Vagina (tissue), 2 donors: ENCODE results near the gene COQ5.

Experiments used
- POLR2A ChIP-seq, 2 donors: fragments of 450-650 bp; IDR thresholded peaks; one replicate each; pipeline ENCODE4 v1.6.1; 2017; ENCODE audit warnings: antibody characterized with exemption in 2 of 2, mild to moderate bottlenecking in 2 of 2, moderate library complexity in 2 of 2
- TF ChIP-seq, protein P1 (sequence below), 3 experiments: fragments of 450-650 bp in 2 of 3; fragments of 200-600 bp in 1 of 3; sonication (generic) in 1 of 3; IDR thresholded peaks; one replicate each; pipeline ENCODE4 v1.5.1; 2017 to 2019; ENCODE audit warnings: antibody characterized with exemption in 3 of 3, mild to moderate bottlenecking in 2 of 3, moderate library complexity in 2 of 3

DNA sequence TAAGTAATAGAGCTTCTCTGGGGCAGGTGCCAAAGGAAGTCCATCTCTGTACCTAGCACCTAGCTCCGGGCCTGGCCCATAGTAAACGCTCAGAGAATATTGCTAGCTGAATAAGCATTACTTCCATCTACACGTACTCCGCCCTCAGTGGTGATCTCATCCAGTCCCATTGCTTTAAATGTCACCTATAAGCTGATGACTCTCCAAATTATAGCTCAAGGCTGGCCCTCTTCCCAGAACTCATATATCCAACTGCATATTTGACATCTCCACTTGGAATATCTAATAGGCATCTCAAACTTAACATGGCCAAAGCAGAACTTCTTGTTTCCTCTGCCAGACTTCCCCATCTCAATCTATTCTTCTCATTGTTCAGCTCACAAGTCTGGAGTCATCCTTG is 39.9 kb downstream of the COQ5 start:
- TF ChIP-seq POLR2A (IDR thresholded peaks at IDR 0.05): no peak
- TF ChIP-seq, protein P1, sequence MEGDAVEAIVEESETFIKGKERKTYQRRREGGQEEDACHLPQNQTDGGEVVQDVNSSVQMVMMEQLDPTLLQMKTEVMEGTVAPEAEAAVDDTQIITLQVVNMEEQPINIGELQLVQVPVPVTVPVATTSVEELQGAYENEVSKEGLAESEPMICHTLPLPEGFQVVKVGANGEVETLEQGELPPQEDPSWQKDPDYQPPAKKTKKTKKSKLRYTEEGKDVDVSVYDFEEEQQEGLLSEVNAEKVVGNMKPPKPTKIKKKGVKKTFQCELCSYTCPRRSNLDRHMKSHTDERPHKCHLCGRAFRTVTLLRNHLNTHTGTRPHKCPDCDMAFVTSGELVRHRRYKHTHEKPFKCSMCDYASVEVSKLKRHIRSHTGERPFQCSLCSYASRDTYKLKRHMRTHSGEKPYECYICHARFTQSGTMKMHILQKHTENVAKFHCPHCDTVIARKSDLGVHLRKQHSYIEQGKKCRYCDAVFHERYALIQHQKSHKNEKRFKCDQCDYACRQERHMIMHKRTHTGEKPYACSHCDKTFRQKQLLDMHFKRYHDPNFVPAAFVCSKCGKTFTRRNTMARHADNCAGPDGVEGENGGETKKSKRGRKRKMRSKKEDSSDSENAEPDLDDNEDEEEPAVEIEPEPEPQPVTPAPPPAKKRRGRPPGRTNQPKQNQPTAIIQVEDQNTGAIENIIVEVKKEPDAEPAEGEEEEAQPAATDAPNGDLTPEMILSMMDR (IDR thresholded peaks at IDR 0.05): no peak
